ENCODE measurements around the gene EIF6.
"Not testable (repeated sequence)": the region's sequence is repeated elsewhere in the genome, so short reads cannot be mapped to it uniquely, and the experiment has no call there.

- not testable (repeated sequence) for TF ChIP-seq POLR2A, POLR2AphosphoS5, TAF1, POU2F2, SPI1 (IDR thresholded peaks at IDR 0.05; ENCODE audit: low read depth, low read length)
Observed at GRCh38 chr20:35315632-35316020, 31.1 kb upstream of the EIF6 start.

Data from GM12891 (cell line).